HG03135 (cell line): Measurements from ENCODE around the gene IL11RA.

Experiments used
- ATAC-seq: cut with Tn5 transposase; IDR thresholded peaks from one replicate; pipeline ENCODE4 v1.9.1; 2021; ENCODE audit warnings: mild to moderate bottlenecking, moderate library complexity; ENCODE audit not compliant: unreplicated experiment

IL11RA gene

GRCh38 chr9:34651876-34652601 lies at the start of gene IL11RA:
Gene IL11RA, plus strand, starts transcription at chr9:34652185. Its CDS starts 3,033 bp downstream, at chr9:34655218.
- ATAC-seq: no peak

- peak; percentile 64 for ATAC-seq
Measured at GRCh38 chr9:34603610-34604231, 48.3 kb upstream of the IL11RA start.

- ATAC-seq: no peak
Measured at GRCh38 chr9:34606190-34606589, 45.8 kb upstream of the IL11RA start.

GRCh38 chr9:34606905-34607304 lies 45.1 kb upstream of the IL11RA start:
- ATAC-seq: no peak

GRCh38 chr9:34607331-34607730 lies 44.7 kb upstream of the IL11RA start:
- ATAC-seq: no peak

GRCh38 chr9:34610434-34611206 lies 41.4 kb upstream of the IL11RA start:
- no peak for ATAC-seq

- ATAC-seq: no peak
Measured at GRCh38 chr9:34611251-34611810, 40.7 kb upstream of the IL11RA start.

GRCh38 chr9:34611811-34612787 lies 39.9 kb upstream of the IL11RA start, which contains the start of gene RPP25L:
Gene RPP25L, minus strand, starts transcription at chr9:34612097. Its CDS starts 801 bp downstream, at chr9:34611296.
- ATAC-seq: peak; percentile 76

- peak; percentile 41 for ATAC-seq
Measured at GRCh38 chr9:34612788-34613390, 39.1 kb upstream of the IL11RA start.

- ATAC-seq: no peak
Measured at GRCh38 chr9:34615132-34615531, 36.9 kb upstream of the IL11RA start.

GRCh38 chr9:34620061-34620994 lies 31.7 kb upstream of the IL11RA start, which contains the start of gene DCTN3:
Gene DCTN3, minus strand, starts transcription at chr9:34620495. Its CDS starts 31 bp downstream, at chr9:34620464.
- ATAC-seq: peak; percentile 96

- ATAC-seq: no peak
Measured at GRCh38 chr9:34623374-34624235, 28.4 kb upstream of the IL11RA start.

- no peak for ATAC-seq
Measured at GRCh38 chr9:34624475-34625185, 27.4 kb upstream of the IL11RA start.

- ATAC-seq: no peak
Measured at GRCh38 chr9:34625186-34625486, 26.8 kb upstream of the IL11RA start.

GRCh38 chr9:34627716-34628655 lies 24.0 kb upstream of the IL11RA start:
- no peak for ATAC-seq
